ENCODE results near the gene GALNT14. TPM values are rescaled to one million over a fixed set of nuclear protein-coding genes. Genes with fewer than 3 reads are reported as not detected.
"Not testable (repeated sequence)": the region's sequence is repeated elsewhere in the genome, so short reads cannot be mapped to it uniquely, and the experiment has no call there.

The GALNT14 gene
- total RNA-seq (2014; rRNA removed; shearing (Covaris generic)), result 12.2 and 12.9 TPM in 2 replicates

GRCh38 chr2:31138037-31138962 is at the start of gene GALNT14:
Gene GALNT14 (minus strand): TSS chr2:31138440. CDS start chr2:31138086, 354 bp downstream.
- DNase-seq (ENCODE audit: low spot score), result peak; percentile 21

GRCh38 chr2:31187166-31187565 is 48.9 kb upstream of the GALNT14 start:
- DNase-seq (ENCODE audit: low spot score), result no peak

DNA sequence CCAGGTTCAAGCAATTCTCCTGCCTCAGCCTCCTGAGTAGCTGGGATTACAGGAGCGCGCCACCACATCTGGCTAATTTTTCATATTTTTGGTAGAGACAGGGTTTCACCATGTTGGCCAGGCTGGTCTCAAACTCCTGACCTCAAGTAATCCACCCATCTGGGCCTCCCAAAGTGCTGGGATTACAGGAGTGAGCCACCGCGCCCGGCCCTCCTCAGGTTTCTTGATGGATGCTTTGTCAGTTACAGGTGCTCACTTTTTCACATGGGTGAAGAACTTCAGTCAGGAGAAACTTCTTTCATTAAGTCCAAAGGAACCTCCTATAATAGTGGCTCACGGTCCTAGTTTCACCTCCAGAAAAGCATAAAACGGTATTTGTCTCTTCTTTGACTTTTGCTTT is 45.7 kb upstream of the GALNT14 start:
- DNase-seq (ENCODE audit: low spot score), result not testable (repeated sequence)

- no peak for DNase-seq (ENCODE audit: low spot score)
Observed at GRCh38 chr2:31176742-31177141, 38.5 kb upstream of the GALNT14 start.

GRCh38 chr2:31171142-31171541 is 32.9 kb upstream of the GALNT14 start:
- DNase-seq (ENCODE audit: low spot score), result no peak

GRCh38 chr2:31170071-31170698 is 31.9 kb upstream of the GALNT14 start:
- DNase-seq (ENCODE audit: low spot score), result peak; percentile 60

DNA sequence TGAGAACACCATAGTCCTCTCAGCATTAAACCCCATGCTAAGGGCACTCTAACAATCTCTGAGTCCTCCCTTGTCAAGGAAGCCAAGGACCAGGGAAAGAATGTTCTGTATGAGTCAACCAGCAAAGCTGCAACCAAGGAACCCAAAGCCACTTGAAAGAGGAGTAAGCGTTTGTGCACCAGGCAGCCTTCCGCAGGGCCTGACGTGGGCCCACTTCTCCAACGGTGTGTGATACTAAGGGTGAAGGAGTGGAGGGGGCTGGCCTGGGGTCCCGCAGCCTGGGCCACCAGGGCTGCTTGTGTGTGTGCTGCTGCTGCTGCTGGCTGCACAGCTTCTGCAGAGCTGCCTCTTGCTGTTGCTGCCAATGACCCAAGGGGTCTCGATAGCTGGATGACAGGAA is 30.1 kb upstream of the GALNT14 start:
- no peak for DNase-seq (ENCODE audit: low spot score)

GRCh38 chr2:31166925-31167324 is 28.7 kb upstream of the GALNT14 start:
- DNase-seq (ENCODE audit: low spot score), result no peak

GRCh38 chr2:31163011-31163539 is 24.8 kb upstream of the GALNT14 start:
- no peak for DNase-seq (ENCODE audit: low spot score)

GRCh38 chr2:31161637-31162036 is 23.4 kb upstream of the GALNT14 start:
- DNase-seq (ENCODE audit: low spot score), result no peak

DNA sequence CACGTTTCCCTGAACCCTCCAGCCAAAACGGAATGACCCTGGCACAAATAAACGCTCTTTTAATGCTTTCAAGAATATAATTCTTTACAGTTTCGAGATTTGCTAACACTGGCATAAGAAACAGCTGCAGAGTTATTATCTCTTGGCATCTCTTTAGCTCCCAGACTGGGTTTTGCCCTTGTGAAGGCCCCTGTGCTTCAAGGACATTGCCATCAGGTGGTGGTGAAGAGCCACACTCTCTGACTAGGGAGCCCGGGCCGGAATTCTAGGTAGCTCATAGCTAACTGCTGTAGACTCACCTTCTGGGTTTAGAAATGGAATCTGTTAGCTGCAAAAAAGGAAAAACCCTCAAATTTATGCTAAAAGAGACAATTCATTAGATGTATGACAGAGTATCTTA is 13.3 kb upstream of the GALNT14 start:
- DNase-seq (ENCODE audit: low spot score), result no peak

DNA sequence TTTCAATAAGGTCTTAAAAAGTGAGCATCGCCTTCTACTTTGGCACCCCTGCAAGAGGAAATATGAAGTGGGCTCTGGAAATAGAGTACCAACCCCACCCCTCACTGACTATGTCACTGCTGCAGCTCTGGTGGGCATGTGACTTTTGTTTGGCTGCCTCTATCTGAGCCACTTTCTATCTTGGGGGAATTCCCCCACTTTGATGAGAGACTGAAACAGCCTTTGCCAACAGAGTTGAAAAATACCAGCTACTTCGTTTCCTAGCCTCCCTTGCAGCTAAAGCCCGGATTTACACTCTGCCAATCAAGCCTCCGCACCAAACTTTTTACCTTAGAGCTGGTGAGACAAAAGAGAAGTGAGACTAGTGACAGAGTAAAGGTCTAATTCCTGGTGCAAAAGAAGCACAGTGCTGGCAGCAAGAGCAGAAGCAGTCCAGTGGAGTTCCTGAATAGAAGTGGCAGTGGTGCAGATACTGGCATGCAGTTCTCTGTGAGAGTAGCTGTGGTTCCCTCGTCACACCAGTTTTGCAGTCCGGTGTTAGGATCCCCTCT is 12.0 kb upstream of the GALNT14 start:
- no peak for DNase-seq (ENCODE audit: low spot score)

GRCh38 chr2:31148514-31148913 is 10.3 kb upstream of the GALNT14 start:
- no peak for DNase-seq (ENCODE audit: low spot score)

- DNase-seq (ENCODE audit: low spot score), result no peak
Observed at GRCh38 chr2:31147645-31148044, 9.4 kb upstream of the GALNT14 start.

DNA sequence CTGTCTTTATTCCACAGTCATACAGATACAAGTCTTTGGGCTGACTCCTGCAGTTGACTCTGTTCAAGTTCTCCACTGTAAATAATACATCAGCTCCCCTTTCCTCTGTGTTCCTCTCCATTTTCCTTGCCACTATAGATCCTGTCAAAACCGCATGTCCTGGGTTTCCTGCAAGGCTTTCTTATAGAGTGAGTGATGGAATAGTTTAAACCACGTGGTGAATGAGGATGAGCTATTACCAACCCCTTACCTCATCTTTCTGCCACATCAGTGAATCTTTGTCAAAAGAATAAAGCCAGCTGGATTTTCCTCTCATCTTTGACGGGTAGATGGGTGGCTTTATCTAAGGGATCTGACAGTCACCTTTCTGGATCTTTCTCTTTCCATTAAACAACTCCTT is 3.9 kb upstream of the GALNT14 start:
- no peak for DNase-seq (ENCODE audit: low spot score)

DNA sequence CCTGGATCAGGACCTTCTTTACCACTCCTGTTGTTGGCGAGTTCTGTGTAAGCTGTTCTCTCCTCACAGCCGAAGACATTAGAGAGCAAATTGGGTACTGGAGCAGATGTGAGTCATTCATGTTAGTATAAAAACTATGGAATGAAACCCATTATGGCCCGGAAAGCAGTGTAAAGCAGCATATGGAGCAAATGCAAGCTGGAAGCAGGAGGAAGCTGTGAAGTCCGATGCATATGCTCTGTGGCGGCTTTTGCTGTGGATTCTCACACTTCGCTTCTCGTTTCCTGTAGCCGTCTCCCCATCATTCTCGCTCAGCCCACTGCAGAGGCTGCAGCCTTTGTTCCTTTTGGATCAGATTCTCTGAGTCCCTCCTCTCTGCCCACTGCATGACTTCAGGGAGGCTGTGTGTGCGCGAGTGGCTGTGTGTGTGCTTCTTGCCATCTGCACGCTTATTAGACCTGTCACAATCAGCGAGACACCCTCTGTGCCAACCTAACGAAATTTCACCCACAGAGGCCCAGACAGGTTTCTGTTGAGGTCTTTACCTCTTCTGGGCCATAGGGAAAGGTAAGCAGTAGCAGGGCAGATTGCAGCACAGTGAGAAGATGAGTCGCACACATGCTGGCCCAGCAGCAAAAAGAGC is 3.3 kb upstream of the GALNT14 start:
- no peak for DNase-seq (ENCODE audit: low spot score)

- no peak for DNase-seq (ENCODE audit: low spot score)
Observed at GRCh38 chr2:31140151-31140550, 1.9 kb upstream of the GALNT14 start.

DNA sequence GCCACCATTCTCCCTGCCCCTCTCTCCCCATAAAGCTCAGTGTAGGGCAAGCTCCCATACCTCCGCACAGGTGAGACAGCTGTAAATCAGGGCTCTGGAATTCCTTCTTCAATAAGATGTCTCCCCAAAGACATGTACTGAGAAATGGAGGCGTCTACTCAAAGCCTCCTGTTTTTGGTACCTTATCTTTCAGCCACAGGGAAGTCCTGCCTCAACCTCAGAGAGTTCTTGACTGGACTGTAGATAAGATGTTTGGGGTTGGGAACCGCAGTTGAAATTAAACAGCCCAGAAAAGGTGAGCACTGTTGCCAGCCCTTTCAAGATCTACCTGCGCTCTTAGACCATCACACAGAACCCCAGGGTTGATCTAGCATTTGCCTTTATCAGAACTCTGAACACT is 1.4 kb upstream of the GALNT14 start:
- no peak for DNase-seq (ENCODE audit: low spot score)

DNA sequence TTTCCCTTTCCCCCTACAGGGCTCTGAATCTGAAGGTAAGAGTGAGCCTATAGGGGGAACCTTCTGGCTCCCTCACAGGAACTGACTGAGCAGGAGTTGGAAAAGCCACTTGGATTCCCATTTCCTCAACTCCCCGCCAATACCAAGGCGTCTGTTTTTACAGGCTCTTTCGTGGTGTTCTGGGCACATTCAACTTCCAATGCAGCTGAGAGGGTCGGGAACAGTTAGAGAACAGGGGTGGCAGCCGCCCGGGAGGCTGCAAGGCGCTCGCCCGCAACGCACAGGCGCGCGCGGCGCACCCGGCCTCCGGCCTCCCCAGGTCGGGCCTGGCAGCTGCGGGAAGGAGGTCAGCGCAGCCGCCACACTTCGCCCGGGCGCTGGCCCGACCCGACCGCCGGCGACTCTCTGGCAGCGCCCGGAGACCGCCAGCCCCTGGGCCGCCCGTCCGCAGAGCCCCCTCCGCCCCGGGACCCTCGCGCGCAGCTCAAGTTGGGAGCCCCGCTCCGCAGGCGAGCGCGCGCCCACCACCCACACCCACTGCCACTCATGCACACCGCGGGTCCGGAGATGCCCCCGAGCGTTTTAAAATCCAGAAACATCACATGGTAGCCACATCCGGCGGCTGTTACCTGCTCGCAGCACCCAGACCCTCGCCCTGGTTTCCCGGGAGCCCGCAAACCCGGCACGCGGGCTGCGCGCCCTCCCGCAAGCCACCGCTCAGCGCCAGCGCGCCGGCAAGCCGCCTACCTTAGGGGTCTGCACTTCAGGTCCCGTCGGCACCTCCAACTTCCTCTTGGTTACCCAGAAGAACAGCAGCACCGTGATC is 816 bp downstream of the GALNT14 start:
- DNase-seq (ENCODE audit: low spot score), result no peak

GRCh38 chr2:31136732-31137131 is 1.5 kb downstream of the GALNT14 start:
- DNase-seq (ENCODE audit: low spot score), result no peak

- no peak for DNase-seq (ENCODE audit: low spot score)
Observed at GRCh38 chr2:31136000-31136399, 2.2 kb downstream of the GALNT14 start.
